ENCODE measurements around the gene SLC25A44. TPM values are rescaled to one million over a fixed set of nuclear protein-coding genes. Genes with fewer than 3 reads are reported as not detected.

Gene SLC25A44
- total and polyA plus RNA-seq, 2 experiments from 2014 or later: 14.3 to 15.4 TPM

GRCh38 chr1:156253634-156254033 is 59.7 kb downstream of the SLC25A44 start:
- no peaks in the 10 kb centered on the region for H3K27me3 ChIP-seq (replicated peaks; ENCODE audit: insufficient read depth)
- H3K9ac ChIP-seq: no peak overlapping the region
- H3K4me3 ChIP-seq: no peak overlapping the region
- H3K36me3 ChIP-seq (ENCODE audit: low read depth): peaks cover 42% of the 10 kb centered on the region
- no peak overlapping the region for H3K4me2 ChIP-seq (ENCODE audit: unreplicated experiment)
- in situ Hi-C loops (cut with MboI): no loop called here
- no peaks in the 10 kb centered on the region for H3K9me2 ChIP-seq (ENCODE audit: insufficient read depth)
- H2AFZ ChIP-seq: no peak overlapping the region
- no peaks in the 10 kb centered on the region for H4K20me1 ChIP-seq (ENCODE audit: insufficient read depth)
- no peak for DNase-seq
- H3K79me2 ChIP-seq (ENCODE audit: insufficient read depth): no peaks in the 10 kb centered on the region
- H3K9me3 ChIP-seq (ENCODE audit: low read depth): no peaks in the 10 kb centered on the region
- TF ChIP-seq EZH2phosphoT487 (IDR thresholded peaks at IDR 0.05; ENCODE audit: insufficient read depth, low read depth) (no peak), EZH2 (IDR thresholded peaks at IDR 0.05; ENCODE audit: insufficient read depth, poor library complexity, severe bottlenecking) (no peak)
- H3F3A ChIP-seq (ENCODE audit: insufficient read depth): peaks cover 4% of the 10 kb centered on the region; the same call in 1 of the 2 replicates
- no peak overlapping the region for H3K27ac ChIP-seq
- 96 to 98% methylated on average over 3 of the region's 3 CpGs for WGBS, 2 experiments (ENCODE audit: low coverage in 1 of 2, low lambda C conversion rate in 2 of 2, missing lambda C conversion rate in 2 of 2)
- H3K4me1 ChIP-seq (ENCODE audit: insufficient read depth): no peaks in the 10 kb centered on the region

DNA sequence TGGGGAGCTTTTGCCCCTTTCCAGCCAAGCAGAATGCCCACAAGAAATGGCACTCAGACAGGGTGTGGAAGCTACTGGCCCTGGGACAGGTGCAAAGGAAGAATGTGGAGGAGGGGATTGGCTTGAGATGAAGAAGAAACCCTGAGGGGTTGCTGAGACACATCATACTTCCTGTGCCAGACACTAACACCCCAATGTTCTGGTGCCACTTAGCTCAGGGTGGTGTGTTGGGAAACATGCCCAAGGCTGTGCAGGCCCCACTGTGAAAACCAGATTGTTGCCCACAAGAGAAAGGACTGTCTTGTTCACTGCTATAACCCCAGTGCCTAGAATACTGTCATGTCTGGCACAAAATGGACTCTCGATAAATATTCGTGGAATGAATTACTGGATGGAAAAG is 63.8 kb downstream of the SLC25A44 start:
- Histone ChIP-seq H3K4me1 (ENCODE audit: insufficient read depth) (peaks cover 8% of the 10 kb centered on the region), H3K4me2 (ENCODE audit: unreplicated experiment) (no peak overlapping the region), H3K27me3 (replicated peaks; ENCODE audit: insufficient read depth) (no peaks in the 10 kb centered on the region), H3F3A (ENCODE audit: insufficient read depth) (peaks cover 12% of the 10 kb centered on the region; the same call in 1 of the 2 replicates), H3K9ac (no peak overlapping the region), H3K9me2 (ENCODE audit: insufficient read depth) (no peaks in the 10 kb centered on the region), H3K4me3 (no peak overlapping the region), H2AFZ (no peak overlapping the region), H3K79me2 (ENCODE audit: insufficient read depth) (peaks cover 7% of the 10 kb centered on the region; the same call in 1 of the 2 replicates), H4K20me1 (ENCODE audit: insufficient read depth) (no peaks in the 10 kb centered on the region), H3K27ac (no peak overlapping the region), H3K9me3 (ENCODE audit: low read depth) (no peaks in the 10 kb centered on the region), H3K36me3 (ENCODE audit: low read depth) (peaks cover 53% of the 10 kb centered on the region)
- no peak for DNase-seq
- 93 to 100% methylated on average over 2 of the region's 2 CpGs for WGBS, 2 experiments (ENCODE audit: low coverage in 1 of 2, low lambda C conversion rate in 2 of 2, missing lambda C conversion rate in 2 of 2)
- in situ Hi-C loops (cut with MboI): no loop called here
- TF ChIP-seq EZH2 (IDR thresholded peaks at IDR 0.05; ENCODE audit: insufficient read depth, poor library complexity, severe bottlenecking) (no peak), EZH2phosphoT487 (IDR thresholded peaks at IDR 0.05; ENCODE audit: insufficient read depth, low read depth) (no peak)

- H3K4me1 ChIP-seq (ENCODE audit: insufficient read depth): peaks cover 18% of the 10 kb centered on the region
- no peak overlapping the region for H3K4me3 ChIP-seq
- DNase-seq: no peak
- no peak overlapping the region for H3K27ac ChIP-seq
- TF ChIP-seq EZH2 (IDR thresholded peaks at IDR 0.05; ENCODE audit: insufficient read depth, poor library complexity, severe bottlenecking) (no peak), EZH2phosphoT487 (IDR thresholded peaks at IDR 0.05; ENCODE audit: insufficient read depth, low read depth) (no peak)
- H2AFZ ChIP-seq: no peak overlapping the region
- in situ Hi-C loops (cut with MboI): no loop called here
- no peaks in the 10 kb centered on the region for H3K27me3 ChIP-seq (replicated peaks; ENCODE audit: insufficient read depth)
- H3K36me3 ChIP-seq (ENCODE audit: low read depth): peaks cover 47% of the 10 kb centered on the region
- WGBS, 2 experiments (ENCODE audit: low coverage in 1 of 2, low lambda C conversion rate in 2 of 2, missing lambda C conversion rate in 2 of 2): 93 to 95% methylated on average over 5 to 8 of the region's 8 CpGs
- H4K20me1 ChIP-seq (ENCODE audit: insufficient read depth): no peaks in the 10 kb centered on the region
- H3K79me2 ChIP-seq (ENCODE audit: insufficient read depth): peaks cover 7% of the 10 kb centered on the region; the same call in 1 of the 2 replicates
- H3K4me2 ChIP-seq (ENCODE audit: unreplicated experiment): no peak overlapping the region
- H3K9me2 ChIP-seq (ENCODE audit: insufficient read depth): no peaks in the 10 kb centered on the region
- H3K9ac ChIP-seq: no peak overlapping the region
- no peaks in the 10 kb centered on the region for H3K9me3 ChIP-seq (ENCODE audit: low read depth)
- peaks cover 24% of the 10 kb centered on the region for H3F3A ChIP-seq (ENCODE audit: insufficient read depth)
Measured at GRCh38 chr1:156258859-156259258, 65.0 kb downstream of the SLC25A44 start.

- H3K9me2 ChIP-seq (ENCODE audit: insufficient read depth): no peaks in the 10 kb centered on the region
- no peak overlapping the region for H3K27ac ChIP-seq
- no peak for TF ChIP-seq EZH2 (IDR thresholded peaks at IDR 0.05; ENCODE audit: insufficient read depth, poor library complexity, severe bottlenecking)
- no peak for TF ChIP-seq EZH2phosphoT487 (IDR thresholded peaks at IDR 0.05; ENCODE audit: insufficient read depth, low read depth)
- no peaks in the 10 kb centered on the region for H3K9me3 ChIP-seq (ENCODE audit: low read depth)
- no peak overlapping the region for H3K4me2 ChIP-seq (ENCODE audit: unreplicated experiment)
- H4K20me1 ChIP-seq (ENCODE audit: insufficient read depth): no peaks in the 10 kb centered on the region
- in situ Hi-C loops (cut with MboI): no loop called here
- peaks cover 30% of the 10 kb centered on the region for H3F3A ChIP-seq (ENCODE audit: insufficient read depth)
- no peak overlapping the region for H2AFZ ChIP-seq
- 82 to 91% methylated on average over 3 of the region's 3 CpGs for WGBS, 2 experiments (ENCODE audit: low coverage in 1 of 2, low lambda C conversion rate in 2 of 2, missing lambda C conversion rate in 2 of 2)
- H3K4me3 ChIP-seq: no peak overlapping the region
- H3K9ac ChIP-seq: no peak overlapping the region
- H3K27me3 ChIP-seq (replicated peaks; ENCODE audit: insufficient read depth): no peaks in the 10 kb centered on the region
- no peak for DNase-seq
- peaks cover 18% of the 10 kb centered on the region for H3K4me1 ChIP-seq (ENCODE audit: insufficient read depth)
- peaks cover 7% of the 10 kb centered on the region; the same call in 1 of the 2 replicates for H3K79me2 ChIP-seq (ENCODE audit: insufficient read depth)
- peaks cover 46% of the 10 kb centered on the region for H3K36me3 ChIP-seq (ENCODE audit: low read depth)
Measured at GRCh38 chr1:156259805-156260204, 65.9 kb downstream of the SLC25A44 start.

DNA sequence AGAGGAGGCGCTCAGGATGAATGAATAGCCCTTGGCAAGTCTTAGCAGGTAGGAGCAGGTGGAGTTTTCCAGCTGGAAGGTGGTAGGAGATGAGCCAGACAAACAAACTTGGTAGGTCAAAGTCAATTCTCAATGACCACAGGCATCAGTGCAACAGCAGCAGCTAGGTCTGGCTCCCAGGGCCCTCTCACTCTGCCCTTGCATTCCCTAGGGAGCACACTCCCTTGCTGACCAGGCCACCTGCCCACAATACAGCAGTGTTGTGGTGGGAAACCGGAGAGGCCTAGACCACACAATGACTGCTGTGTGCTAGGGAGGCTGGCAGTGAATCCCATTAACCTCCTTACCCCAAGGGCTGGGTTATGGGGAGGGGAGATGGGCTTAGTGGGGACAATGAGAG is 67.0 kb downstream of the SLC25A44 start:
- Histone ChIP-seq H4K20me1 (ENCODE audit: insufficient read depth) (no peaks in the 10 kb centered on the region), H3K27me3 (replicated peaks; ENCODE audit: insufficient read depth) (no peaks in the 10 kb centered on the region), H2AFZ (no peak overlapping the region), H3K4me1 (ENCODE audit: insufficient read depth) (peaks cover 18% of the 10 kb centered on the region), H3K4me3 (no peak overlapping the region), H3K9ac (no peak overlapping the region), H3F3A (ENCODE audit: insufficient read depth) (peaks cover 39% of the 10 kb centered on the region), H3K9me3 (ENCODE audit: low read depth) (no peaks in the 10 kb centered on the region), H3K79me2 (ENCODE audit: insufficient read depth) (peaks cover 7% of the 10 kb centered on the region; the same call in 1 of the 2 replicates), H3K27ac (no peak overlapping the region), H3K36me3 (ENCODE audit: low read depth) (peaks cover 46% of the 10 kb centered on the region), H3K4me2 (ENCODE audit: unreplicated experiment) (no peak overlapping the region), H3K9me2 (ENCODE audit: insufficient read depth) (no peaks in the 10 kb centered on the region)
- WGBS, 2 experiments (ENCODE audit: low coverage in 1 of 2, low lambda C conversion rate in 2 of 2, missing lambda C conversion rate in 2 of 2): 97 to 100% methylated on average over 2 of the region's 2 CpGs
- in situ Hi-C loops (cut with MboI): no loop called here
- TF ChIP-seq EZH2 (IDR thresholded peaks at IDR 0.05; ENCODE audit: insufficient read depth, poor library complexity, severe bottlenecking): no peak
- TF ChIP-seq EZH2phosphoT487 (IDR thresholded peaks at IDR 0.05; ENCODE audit: insufficient read depth, low read depth): no peak
- DNase-seq: no peak

Small RNAs within 50 kb of the gene (small RNA-seq; reads per million reads assigned to genes)
- gene RF00568 (ENCODE audit: low read depth, low replicate concordance): not detected

Other genes starting within 250 kb of the SLC25A44 start
- gene ARHGEF2, start 215.6 kb upstream of the SLC25A44 start, total RNA-seq (2014; rRNA removed; shearing (Covaris generic)): 136 and 139 TPM in 2 replicates
- 76.7 and 77.7 TPM in 2 replicates for gene ARHGEF2, start 215.6 kb upstream of the SLC25A44 start, polyA plus RNA-seq (2016; fragmentation: Nextera tagmentation; extraction: Ambion mirVana)
- gene SSR2, start 173.2 kb upstream of the SLC25A44 start, total RNA-seq (2014; rRNA removed; shearing (Covaris generic)): 433 and 695 TPM in 2 replicates
- 318 and 327 TPM in 2 replicates for gene SSR2, start 173.2 kb upstream of the SLC25A44 start, polyA plus RNA-seq (2016; fragmentation: Nextera tagmentation; extraction: Ambion mirVana)
- gene UBQLN4, start 140.3 kb upstream of the SLC25A44 start, total RNA-seq (2014; rRNA removed; shearing (Covaris generic)): 18.4 and 19.0 TPM in 2 replicates
- 9.9 and 10.6 TPM in 2 replicates for gene UBQLN4, start 140.3 kb upstream of the SLC25A44 start, polyA plus RNA-seq (2016; fragmentation: Nextera tagmentation; extraction: Ambion mirVana)
- 41.3 and 52.7 TPM in 2 replicates for gene LAMTOR2, start 139.3 kb upstream of the SLC25A44 start, total RNA-seq (2014; rRNA removed; shearing (Covaris generic))
- 140 and 143 TPM in 2 replicates for gene LAMTOR2, start 139.3 kb upstream of the SLC25A44 start, polyA plus RNA-seq (2016; fragmentation: Nextera tagmentation; extraction: Ambion mirVana)
- not detected in 2 replicates for gene RAB25, start 132.9 kb upstream of the SLC25A44 start, total RNA-seq (2014; rRNA removed; shearing (Covaris generic))
- gene RAB25, start 132.9 kb upstream of the SLC25A44 start, polyA plus RNA-seq (2016; fragmentation: Nextera tagmentation; extraction: Ambion mirVana): not detected in 2 replicates
- gene MEX3A, start 111.6 kb upstream of the SLC25A44 start, total RNA-seq (2014; rRNA removed; shearing (Covaris generic)): 0.13 and 0.22 TPM in 2 replicates
- 0.05 TPM in 2 replicates for gene MEX3A, start 111.6 kb upstream of the SLC25A44 start, polyA plus RNA-seq (2016; fragmentation: Nextera tagmentation; extraction: Ambion mirVana)
- 1,219 and 1,322 TPM in 2 replicates for gene LMNA, start 79.4 kb upstream of the SLC25A44 start, total RNA-seq (2014; rRNA removed; shearing (Covaris generic))
- 1,230 and 1,270 TPM in 2 replicates for gene LMNA, start 79.4 kb upstream of the SLC25A44 start, polyA plus RNA-seq (2016; fragmentation: Nextera tagmentation; extraction: Ambion mirVana)
- gene SEMA4A, start 40.5 kb upstream of the SLC25A44 start, total RNA-seq (2014; rRNA removed; shearing (Covaris generic)): 1.1 TPM in 1 of 2 replicates, not detected in the other
- gene SEMA4A, start 40.5 kb upstream of the SLC25A44 start, polyA plus RNA-seq (2016; fragmentation: Nextera tagmentation; extraction: Ambion mirVana): 0.35 and 0.51 TPM in 2 replicates
- gene PMF1, start 18.9 kb downstream of the SLC25A44 start, total RNA-seq (2014; rRNA removed; shearing (Covaris generic)): 42.2 and 44.4 TPM in 2 replicates
- gene PMF1, start 18.9 kb downstream of the SLC25A44 start, polyA plus RNA-seq (2016; fragmentation: Nextera tagmentation; extraction: Ambion mirVana): 47.7 and 49.7 TPM in 2 replicates
- gene BGLAP, start 48.1 kb downstream of the SLC25A44 start, total RNA-seq (2014; rRNA removed; shearing (Covaris generic)): not detected in 2 replicates
- gene BGLAP, start 48.1 kb downstream of the SLC25A44 start, polyA plus RNA-seq (2016; fragmentation: Nextera tagmentation; extraction: Ambion mirVana): 0.25 and 0.54 TPM in 2 replicates
- gene PAQR6, start 54.0 kb downstream of the SLC25A44 start, total RNA-seq (2014; rRNA removed; shearing (Covaris generic)): 0.54 and 0.63 TPM in 2 replicates
- 0.38 and 0.81 TPM in 2 replicates for gene PAQR6, start 54.0 kb downstream of the SLC25A44 start, polyA plus RNA-seq (2016; fragmentation: Nextera tagmentation; extraction: Ambion mirVana)
- gene SMG5, start 88.7 kb downstream of the SLC25A44 start, total RNA-seq (2014; rRNA removed; shearing (Covaris generic)): 60.0 and 68.2 TPM in 2 replicates
- gene SMG5, start 88.7 kb downstream of the SLC25A44 start, polyA plus RNA-seq (2016; fragmentation: Nextera tagmentation; extraction: Ambion mirVana): 30.7 and 32.2 TPM in 2 replicates
- gene TMEM79, start 90.2 kb downstream of the SLC25A44 start, total RNA-seq (2014; rRNA removed; shearing (Covaris generic)): 0.63 and 1.8 TPM in 2 replicates
- 3.8 and 3.9 TPM in 2 replicates for gene TMEM79, start 90.2 kb downstream of the SLC25A44 start, polyA plus RNA-seq (2016; fragmentation: Nextera tagmentation; extraction: Ambion mirVana)
- 77.8 and 89.7 TPM in 2 replicates for gene GLMP, start 101.6 kb downstream of the SLC25A44 start, total RNA-seq (2014; rRNA removed; shearing (Covaris generic))
- gene GLMP, start 101.6 kb downstream of the SLC25A44 start, polyA plus RNA-seq (2016; fragmentation: Nextera tagmentation; extraction: Ambion mirVana): 59.9 and 63.8 TPM in 2 replicates
- gene VHLL, start 105.2 kb downstream of the SLC25A44 start, total RNA-seq (2014; rRNA removed; shearing (Covaris generic)): not detected in 2 replicates
- gene VHLL, start 105.2 kb downstream of the SLC25A44 start, polyA plus RNA-seq (2016; fragmentation: Nextera tagmentation; extraction: Ambion mirVana): not detected in 2 replicates
- gene CCT3, start 144.2 kb downstream of the SLC25A44 start, total RNA-seq (2014; rRNA removed; shearing (Covaris generic)): 248 and 307 TPM in 2 replicates
- gene CCT3, start 144.2 kb downstream of the SLC25A44 start, polyA plus RNA-seq (2016; fragmentation: Nextera tagmentation; extraction: Ambion mirVana): 226 and 232 TPM in 2 replicates
- gene TSACC, start 144.4 kb downstream of the SLC25A44 start, total RNA-seq (2014; rRNA removed; shearing (Covaris generic)): not detected in 2 replicates
- 1.3 and 1.4 TPM in 2 replicates for gene TSACC, start 144.4 kb downstream of the SLC25A44 start, polyA plus RNA-seq (2016; fragmentation: Nextera tagmentation; extraction: Ambion mirVana)
- gene RHBG, start 175.1 kb downstream of the SLC25A44 start, total RNA-seq (2014; rRNA removed; shearing (Covaris generic)): not detected in 2 replicates
- not detected in 2 replicates for gene RHBG, start 175.1 kb downstream of the SLC25A44 start, polyA plus RNA-seq (2016; fragmentation: Nextera tagmentation; extraction: Ambion mirVana)